Measurements from ENCODE around the gene STK10.

STK10 gene

DNA sequence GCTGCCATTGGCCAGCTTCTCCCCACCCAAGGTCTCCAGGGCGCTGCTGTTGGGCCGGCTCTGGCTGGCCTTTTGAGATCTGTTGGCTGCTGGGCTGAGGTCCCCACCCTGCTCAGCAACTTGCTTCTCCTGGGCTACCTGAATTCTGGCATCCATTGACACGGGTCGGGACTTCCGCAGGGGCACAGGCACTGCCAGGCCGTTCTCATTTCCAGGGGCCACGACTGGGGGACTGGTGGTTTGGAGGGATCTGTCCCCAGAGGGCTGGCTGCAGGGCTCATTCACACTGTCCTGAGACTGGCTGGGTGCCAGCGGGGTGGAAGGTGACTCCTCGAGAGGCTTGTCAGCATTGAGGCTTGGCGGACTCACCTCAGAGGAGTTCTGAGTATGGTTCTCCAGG is 94.5 kb downstream of the STK10 start:
- Histone ChIP-seq H3K4me3 (ENCODE audit: low read length in 2 of 2) (no peak overlapping the region), H3K27me3 (ENCODE audit: control insufficient read depth in 2 of 2, insufficient read depth in 2 of 2, low read length in 2 of 2) (no peaks in the 10 kb centered on the region), H3K9ac (ENCODE audit: low read depth in 1 of 2, low read length in 2 of 2) (no peak overlapping the region), H3K4me1 (ENCODE audit: control insufficient read depth in 2 of 2, insufficient read depth in 2 of 2, low read length in 2 of 2) (no peaks in the 10 kb centered on the region), H3K36me3 (ENCODE audit: control insufficient read depth in 2 of 2, insufficient read depth in 2 of 2, low read length in 2 of 2) (peaks cover 16 to 22% of the 10 kb centered on the region in 2 donors), H3K27ac (ENCODE audit: low read depth in 2 of 2, low read length in 2 of 2) (no peak overlapping the region), H3K9me3 (ENCODE audit: control insufficient read depth in 2 of 2, low read length in 2 of 2) (no peaks in the 10 kb centered on the region)

GRCh38 chr5:172091956-172092732 is 95.9 kb downstream of the STK10 start:
- no peak overlapping the region for H3K27ac ChIP-seq (ENCODE audit: low read depth in 2 of 2, low read length in 2 of 2)
- no peak overlapping the region for H3K4me3 ChIP-seq (ENCODE audit: low read length in 2 of 2)
- no peak overlapping the region for H3K9ac ChIP-seq (ENCODE audit: low read depth in 1 of 2, low read length in 2 of 2)
- no peaks in the 10 kb centered on the region for H3K9me3 ChIP-seq (ENCODE audit: control insufficient read depth in 2 of 2, low read length in 2 of 2)
- no peaks in the 10 kb centered on the region for H3K4me1 ChIP-seq (ENCODE audit: control insufficient read depth in 2 of 2, insufficient read depth in 2 of 2, low read length in 2 of 2)
- no peaks in the 10 kb centered on the region for H3K27me3 ChIP-seq (ENCODE audit: control insufficient read depth in 2 of 2, insufficient read depth in 2 of 2, low read length in 2 of 2)
- H3K36me3 ChIP-seq (ENCODE audit: control insufficient read depth in 2 of 2, insufficient read depth in 2 of 2, low read length in 2 of 2): peaks cover 16 to 18% of the 10 kb centered on the region in 2 donors

DNA sequence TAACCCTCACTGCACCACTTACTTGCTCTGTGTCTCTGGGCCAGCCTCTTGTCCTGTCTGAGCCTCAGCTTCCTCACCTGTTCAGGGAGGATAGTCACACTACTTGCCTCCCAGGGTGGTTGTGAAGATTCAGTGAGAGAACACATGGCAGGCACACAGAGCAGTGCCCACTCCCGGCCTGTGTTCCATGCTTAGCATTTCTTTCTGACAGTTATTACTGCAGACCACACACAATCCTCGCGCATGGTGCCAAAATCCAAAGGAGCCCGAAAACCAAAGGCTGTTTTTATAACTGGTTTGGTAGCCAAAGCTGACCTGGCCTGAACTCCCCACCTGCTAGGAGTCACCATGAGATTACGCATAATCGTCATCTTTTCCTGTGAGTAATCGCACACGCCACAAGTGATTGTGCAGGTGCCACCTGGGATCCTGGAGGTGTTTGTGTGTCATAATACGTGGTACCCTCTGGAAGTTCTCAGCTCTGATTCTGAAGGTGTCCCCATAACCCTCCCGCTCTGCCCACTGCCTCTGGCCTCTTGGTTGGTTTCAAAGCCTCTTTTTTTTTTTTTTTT is 97.0 kb downstream of the STK10 start:
- Histone ChIP-seq H3K4me1 (ENCODE audit: control insufficient read depth in 2 of 2, insufficient read depth in 2 of 2, low read length in 2 of 2) (no peaks in the 10 kb centered on the region), H3K4me3 (ENCODE audit: low read length in 2 of 2) (no peak overlapping the region), H3K9ac (ENCODE audit: low read depth in 1 of 2, low read length in 2 of 2) (no peak overlapping the region), H3K36me3 (ENCODE audit: control insufficient read depth in 2 of 2, insufficient read depth in 2 of 2, low read length in 2 of 2) (peaks cover 16% of the 10 kb centered on the region in 2 donors), H3K9me3 (ENCODE audit: control insufficient read depth in 2 of 2, low read length in 2 of 2) (no peaks in the 10 kb centered on the region), H3K27ac (ENCODE audit: low read depth in 2 of 2, low read length in 2 of 2) (no peak overlapping the region), H3K27me3 (ENCODE audit: control insufficient read depth in 2 of 2, insufficient read depth in 2 of 2, low read length in 2 of 2) (no peaks in the 10 kb centered on the region)

DNA sequence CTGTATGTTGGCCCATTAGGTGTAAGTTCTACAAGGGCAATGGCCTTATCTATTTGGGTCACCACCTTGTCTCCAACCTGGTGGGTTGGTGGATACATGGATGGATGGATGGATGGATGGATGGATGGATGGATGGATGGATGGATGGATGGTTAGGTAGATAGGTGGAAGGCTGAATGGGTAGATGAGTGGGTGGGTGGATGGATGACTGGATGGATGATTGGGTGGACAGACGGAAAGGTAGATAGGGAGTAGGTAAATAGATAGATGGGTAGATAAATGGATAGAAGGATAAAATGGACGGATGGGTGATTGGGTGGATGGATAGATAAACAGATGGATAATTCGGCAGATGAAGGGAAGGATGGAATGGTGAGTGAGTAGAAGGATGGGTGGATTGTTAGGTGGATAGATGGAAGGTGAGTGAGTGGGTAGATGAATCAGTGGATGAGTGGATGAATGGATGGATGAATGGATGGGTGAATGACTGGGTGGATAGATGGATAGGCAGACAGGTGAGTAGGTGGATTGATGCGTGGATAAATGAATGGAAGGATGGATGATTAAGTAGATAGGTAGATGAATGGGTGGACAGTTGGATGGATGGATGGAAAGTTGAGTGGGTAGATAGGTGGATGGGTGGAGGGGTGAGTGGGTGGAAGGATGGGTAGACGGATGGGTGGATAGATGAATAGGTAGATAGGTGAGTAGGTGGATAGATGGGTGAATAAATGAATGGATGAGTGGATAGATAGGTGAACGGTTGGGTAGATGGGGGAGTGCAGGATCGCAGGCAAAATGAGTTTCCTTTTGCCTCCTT is 98.5 kb downstream of the STK10 start:
- H3K4me1 ChIP-seq (ENCODE audit: control insufficient read depth in 2 of 2, insufficient read depth in 2 of 2, low read length in 2 of 2): no peaks in the 10 kb centered on the region
- peaks cover 11 to 16% of the 10 kb centered on the region in 2 donors for H3K36me3 ChIP-seq (ENCODE audit: control insufficient read depth in 2 of 2, insufficient read depth in 2 of 2, low read length in 2 of 2)
- H3K27me3 ChIP-seq (ENCODE audit: control insufficient read depth in 2 of 2, insufficient read depth in 2 of 2, low read length in 2 of 2): no peaks in the 10 kb centered on the region
- no peak overlapping the region for H3K27ac ChIP-seq (ENCODE audit: low read depth in 2 of 2, low read length in 2 of 2)
- no peaks in the 10 kb centered on the region for H3K9me3 ChIP-seq (ENCODE audit: control insufficient read depth in 2 of 2, low read length in 2 of 2)
- H3K4me3 ChIP-seq (ENCODE audit: low read length in 2 of 2): no peak overlapping the region
- no peak overlapping the region for H3K9ac ChIP-seq (ENCODE audit: low read depth in 1 of 2, low read length in 2 of 2)

GRCh38 chr5:172088801-172089200 is 99.2 kb downstream of the STK10 start:
- Histone ChIP-seq H3K36me3 (ENCODE audit: control insufficient read depth in 2 of 2, insufficient read depth in 2 of 2, low read length in 2 of 2) (peaks cover 11 to 16% of the 10 kb centered on the region in 2 donors), H3K27ac (ENCODE audit: low read depth in 2 of 2, low read length in 2 of 2) (no peak overlapping the region), H3K9me3 (ENCODE audit: control insufficient read depth in 2 of 2, low read length in 2 of 2) (no peaks in the 10 kb centered on the region), H3K27me3 (ENCODE audit: control insufficient read depth in 2 of 2, insufficient read depth in 2 of 2, low read length in 2 of 2) (no peaks in the 10 kb centered on the region), H3K4me1 (ENCODE audit: control insufficient read depth in 2 of 2, insufficient read depth in 2 of 2, low read length in 2 of 2) (no peaks in the 10 kb centered on the region), H3K4me3 (ENCODE audit: low read length in 2 of 2) (no peak overlapping the region), H3K9ac (ENCODE audit: low read depth in 1 of 2, low read length in 2 of 2) (no peak overlapping the region)

GRCh38 chr5:172086194-172086975 is 101.6 kb downstream of the STK10 start:
- H3K27ac ChIP-seq (ENCODE audit: low read depth in 2 of 2, low read length in 2 of 2): no peak overlapping the region

GRCh38 chr5:172085738-172086137 is 102.3 kb downstream of the STK10 start:
- Histone ChIP-seq H3K4me3 (ENCODE audit: low read length in 2 of 2) (no peak overlapping the region), H3K36me3 (ENCODE audit: control insufficient read depth in 2 of 2, insufficient read depth in 2 of 2, low read length in 2 of 2) (peaks cover 16% of the 10 kb centered on the region in 2 donors), H3K4me1 (ENCODE audit: control insufficient read depth in 2 of 2, insufficient read depth in 2 of 2, low read length in 2 of 2) (no peaks in the 10 kb centered on the region), H3K9me3 (ENCODE audit: control insufficient read depth in 2 of 2, low read length in 2 of 2) (no peaks in the 10 kb centered on the region), H3K27me3 (ENCODE audit: control insufficient read depth in 2 of 2, insufficient read depth in 2 of 2, low read length in 2 of 2) (no peaks in the 10 kb centered on the region), H3K9ac (ENCODE audit: low read depth in 1 of 2, low read length in 2 of 2) (no peak overlapping the region), H3K27ac (ENCODE audit: low read depth in 2 of 2, low read length in 2 of 2) (no peak overlapping the region)

More at GRCh38 chr5:172086194-172086975, 101.6 kb downstream of the STK10 start:
- Histone ChIP-seq H3K4me3 (ENCODE audit: low read length in 2 of 2) (no peak overlapping the region), H3K27me3 (ENCODE audit: control insufficient read depth in 2 of 2, insufficient read depth in 2 of 2, low read length in 2 of 2) (no peaks in the 10 kb centered on the region), H3K4me1 (ENCODE audit: control insufficient read depth in 2 of 2, insufficient read depth in 2 of 2, low read length in 2 of 2) (no peaks in the 10 kb centered on the region), H3K36me3 (ENCODE audit: control insufficient read depth in 2 of 2, insufficient read depth in 2 of 2, low read length in 2 of 2) (peaks cover 14 to 15% of the 10 kb centered on the region in 2 donors), H3K9me3 (ENCODE audit: control insufficient read depth in 2 of 2, low read length in 2 of 2) (no peaks in the 10 kb centered on the region), H3K9ac (ENCODE audit: low read depth in 1 of 2, low read length in 2 of 2) (no peak overlapping the region)

- H3K4me1 ChIP-seq (ENCODE audit: control insufficient read depth in 2 of 2, insufficient read depth in 2 of 2, low read length in 2 of 2): peaks cover 4% of the 10 kb centered on the region in 2 donors
- H3K27me3 ChIP-seq (ENCODE audit: control insufficient read depth in 2 of 2, insufficient read depth in 2 of 2, low read length in 2 of 2): no peaks in the 10 kb centered on the region
- H3K4me3 ChIP-seq (ENCODE audit: low read length in 2 of 2): no peak overlapping the region
- peaks cover 22% of the 10 kb centered on the region in 2 donors for H3K36me3 ChIP-seq (ENCODE audit: control insufficient read depth in 2 of 2, insufficient read depth in 2 of 2, low read length in 2 of 2)
- H3K9ac ChIP-seq (ENCODE audit: low read depth in 1 of 2, low read length in 2 of 2): no peak overlapping the region
- no peaks in the 10 kb centered on the region for H3K9me3 ChIP-seq (ENCODE audit: control insufficient read depth in 2 of 2, low read length in 2 of 2)
- H3K27ac ChIP-seq (ENCODE audit: low read depth in 2 of 2, low read length in 2 of 2): no peak overlapping the region
Measured at GRCh38 chr5:172082180-172082579, 105.8 kb downstream of the STK10 start.

DNA sequence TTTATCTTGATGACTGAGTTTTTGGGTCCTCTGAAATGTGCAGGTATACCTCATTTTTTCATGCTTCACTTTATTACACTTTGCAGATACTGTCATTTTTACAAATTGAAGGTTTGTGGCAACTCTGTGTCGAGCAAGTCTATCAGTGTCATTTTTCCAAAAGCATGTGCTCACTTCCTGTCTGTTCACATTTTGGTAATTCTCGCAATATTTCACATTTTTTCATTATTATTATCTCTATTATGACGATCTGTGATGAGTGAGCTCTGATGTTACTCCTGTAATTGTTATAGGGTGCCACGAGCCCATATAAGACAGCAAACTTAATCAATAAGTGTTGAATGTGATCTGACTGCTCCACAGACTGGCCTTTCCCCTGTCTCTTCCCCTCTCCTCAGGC is 108.1 kb downstream of the STK10 start:
- Histone ChIP-seq H3K4me3 (ENCODE audit: low read length in 2 of 2) (no peak overlapping the region), H3K9ac (ENCODE audit: low read depth in 1 of 2, low read length in 2 of 2) (no peak overlapping the region), H3K9me3 (ENCODE audit: control insufficient read depth in 2 of 2, low read length in 2 of 2) (no peaks in the 10 kb centered on the region), H3K27ac (ENCODE audit: low read depth in 2 of 2, low read length in 2 of 2) (no peak overlapping the region), H3K27me3 (ENCODE audit: control insufficient read depth in 2 of 2, insufficient read depth in 2 of 2, low read length in 2 of 2) (no peaks in the 10 kb centered on the region), H3K36me3 (ENCODE audit: control insufficient read depth in 2 of 2, insufficient read depth in 2 of 2, low read length in 2 of 2) (peaks cover 22 to 25% of the 10 kb centered on the region in 2 donors), H3K4me1 (ENCODE audit: control insufficient read depth in 2 of 2, insufficient read depth in 2 of 2, low read length in 2 of 2) (peaks cover 4% of the 10 kb centered on the region in 2 donors)

Data from mucosa of rectum (tissue), 2 donors.